Thyroid gland (tissue), 4 donors: ENCODE measurements around the gene FAM168A.

Experiments
- POLR2A ChIP-seq, 2 donors: fragments of 450-650 bp; IDR thresholded peaks; one replicate each; pipeline ENCODE4 v1.6.1; 2017; ENCODE audit warnings: antibody characterized with exemption in 2 of 2, mild to moderate bottlenecking in 2 of 2, moderate library complexity in 1 of 2
- TF ChIP-seq, protein P1 (sequence below), 6 experiments: fragments of 200-600 bp in 3 of 6; fragments of 450-650 bp in 3 of 6; sonication (generic) in 3 of 6; IDR thresholded peaks; one replicate each; pipeline ENCODE4 v1.5.1; 2016 to 2019; ENCODE audit warnings: antibody characterized with exemption in 6 of 6, mild to moderate bottlenecking in 2 of 6, inconsistent platforms in 1 of 6, moderate library complexity in 1 of 6

DNA sequence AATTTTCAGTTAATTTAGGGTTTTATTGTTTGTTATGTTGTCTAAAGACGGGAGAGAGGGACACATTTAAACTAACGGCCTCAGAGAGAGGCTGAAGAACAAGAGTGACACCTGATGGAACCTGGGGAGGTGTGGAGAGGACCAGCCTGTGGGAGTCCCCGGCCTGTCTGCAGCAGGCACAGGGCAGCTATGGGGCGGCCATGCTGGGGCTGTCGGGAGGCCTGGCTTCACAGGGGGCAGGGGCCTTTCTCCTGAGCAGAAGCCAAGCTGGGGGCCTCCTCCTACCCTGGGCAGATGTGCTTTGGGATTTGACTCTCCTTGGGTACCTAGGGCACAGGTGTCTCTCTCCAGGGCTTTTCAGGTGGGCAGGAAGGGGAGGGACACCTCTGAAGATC is 199.8 kb downstream of the FAM168A start:
- TF ChIP-seq, protein P1, sequence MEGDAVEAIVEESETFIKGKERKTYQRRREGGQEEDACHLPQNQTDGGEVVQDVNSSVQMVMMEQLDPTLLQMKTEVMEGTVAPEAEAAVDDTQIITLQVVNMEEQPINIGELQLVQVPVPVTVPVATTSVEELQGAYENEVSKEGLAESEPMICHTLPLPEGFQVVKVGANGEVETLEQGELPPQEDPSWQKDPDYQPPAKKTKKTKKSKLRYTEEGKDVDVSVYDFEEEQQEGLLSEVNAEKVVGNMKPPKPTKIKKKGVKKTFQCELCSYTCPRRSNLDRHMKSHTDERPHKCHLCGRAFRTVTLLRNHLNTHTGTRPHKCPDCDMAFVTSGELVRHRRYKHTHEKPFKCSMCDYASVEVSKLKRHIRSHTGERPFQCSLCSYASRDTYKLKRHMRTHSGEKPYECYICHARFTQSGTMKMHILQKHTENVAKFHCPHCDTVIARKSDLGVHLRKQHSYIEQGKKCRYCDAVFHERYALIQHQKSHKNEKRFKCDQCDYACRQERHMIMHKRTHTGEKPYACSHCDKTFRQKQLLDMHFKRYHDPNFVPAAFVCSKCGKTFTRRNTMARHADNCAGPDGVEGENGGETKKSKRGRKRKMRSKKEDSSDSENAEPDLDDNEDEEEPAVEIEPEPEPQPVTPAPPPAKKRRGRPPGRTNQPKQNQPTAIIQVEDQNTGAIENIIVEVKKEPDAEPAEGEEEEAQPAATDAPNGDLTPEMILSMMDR (IDR thresholded peaks at IDR 0.05), result no peak
- no peak for TF ChIP-seq POLR2A (IDR thresholded peaks at IDR 0.05)
